Retinal pigment epithelial cell (primary cell): ENCODE data around the gene BAZ1B.
"Not testable (repeated sequence)": the region's sequence is repeated elsewhere in the genome, so short reads cannot be mapped to it uniquely, and the experiment has no call there.

Experiments used
- DNase-seq: peaks from one replicate; pipeline ENCODE4 v3.0.0-alpha.2; 2010; ENCODE audit warnings: low read depth
- H3K4me3 ChIP-seq: 2 replicates; pipeline ENCODE4 v1.5.1; 2011; ENCODE audit warnings: mild to moderate bottlenecking, low read length, control low read depth, moderate library complexity
- CTCF ChIP-seq: conservative IDR thresholded peaks from 2 replicates; pipeline ENCODE4 v1.5.1; 2011; ENCODE audit warnings: low read depth, low read length, control low read depth, inconsistent platforms

Gene BAZ1B

GRCh38 chr7:73556208-73557107 lies 34.4 kb upstream of the BAZ1B start:
- DNase-seq, result no peak
- no peak for TF ChIP-seq CTCF

GRCh38 chr7:73555411-73555982 lies 33.4 kb upstream of the BAZ1B start:
- no peak for DNase-seq
- TF ChIP-seq CTCF, result no peak
- no peak overlapping the region for H3K4me3 ChIP-seq

More at GRCh38 chr7:73556208-73557107, 34.4 kb upstream of the BAZ1B start:
- peak overlapping the region; percentile 89 for H3K4me3 ChIP-seq

GRCh38 chr7:73550093-73550492 lies 28.0 kb upstream of the BAZ1B start:
- H3K4me3 ChIP-seq, DNase-seq: not testable (repeated sequence)

- H3K4me3 ChIP-seq, result no peak overlapping the region
- no peak for TF ChIP-seq CTCF
- DNase-seq, result no peak
These were observed 27.1 kb upstream of the BAZ1B start for GRCh38 chr7:73549176-73549575.

- H3K4me3 ChIP-seq, result no peak overlapping the region
- TF ChIP-seq CTCF, result no peak
- no peak for DNase-seq
These were observed 25.7 kb upstream of the BAZ1B start for GRCh38 chr7:73547841-73548240.

GRCh38 chr7:73544678-73545077 lies 22.6 kb upstream of the BAZ1B start:
- DNase-seq, result no peak
- H3K4me3 ChIP-seq, result no peak overlapping the region
- no peak for TF ChIP-seq CTCF

- H3K4me3 ChIP-seq, result no peak overlapping the region
- no peak for TF ChIP-seq CTCF
- no peak for DNase-seq
These were observed 19.6 kb upstream of the BAZ1B start for GRCh38 chr7:73541722-73542121.
